GM10266 (cell line): ENCODE results near the gene IL17C.

ENCODE experiments used
- DNase-seq: peaks from one replicate; pipeline ENCODE4 v3.0.0; 2012; ENCODE audit errors: extremely low spot score
- TF ChIP-seq, protein P1 (sequence below): IDR thresholded peaks from 2 replicates; pipeline ENCODE4 v1.5.1; 2012; ENCODE audit warnings: mild to moderate bottlenecking, low read depth; ENCODE audit not compliant: control insufficient read depth, insufficient read depth; ENCODE audit errors: missing control alignments

Gene IL17C

DNA sequence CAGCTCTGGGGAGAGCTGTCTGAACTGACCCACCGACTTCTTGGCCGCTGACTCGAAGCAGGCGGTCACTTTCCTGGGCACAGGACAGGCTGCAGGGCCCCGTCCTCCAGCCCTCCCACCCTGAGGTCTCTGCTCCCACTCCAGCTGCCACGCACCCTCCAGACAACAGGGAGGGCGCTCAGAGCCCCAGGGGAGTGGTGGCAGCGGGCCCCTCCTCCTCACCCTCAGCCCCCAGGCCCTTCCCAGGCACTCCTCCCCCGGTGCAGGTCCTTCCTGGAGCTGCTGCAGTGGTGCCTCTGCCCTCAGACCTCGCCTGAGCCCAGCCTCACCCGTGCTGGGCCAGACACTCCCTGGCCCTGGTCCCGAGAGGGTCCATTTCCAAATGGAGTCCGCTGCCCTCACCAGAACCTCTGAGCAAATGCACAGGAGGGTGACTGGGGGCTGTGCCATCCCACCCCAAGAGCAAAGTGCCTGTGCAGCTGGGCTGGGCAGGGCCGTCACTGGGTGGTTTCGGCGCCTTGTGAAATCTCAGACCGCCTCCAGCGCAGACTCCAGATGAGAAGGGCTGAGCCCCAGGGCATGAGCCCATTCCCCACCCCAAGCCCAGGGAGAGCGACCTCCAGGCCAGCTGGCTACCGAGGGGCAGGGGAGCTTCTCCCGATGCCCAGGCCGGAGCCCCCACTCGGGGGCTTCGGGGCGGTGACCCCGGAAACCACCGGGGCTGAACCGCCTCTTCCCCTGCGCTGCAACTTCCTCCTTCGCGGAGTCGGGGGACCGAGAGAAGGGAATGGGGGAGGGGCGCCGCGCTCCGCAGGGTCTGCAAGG is 11.8 kb downstream of the IL17C start:
- DNase-seq: peak; percentile 76
- TF ChIP-seq, protein P1, sequence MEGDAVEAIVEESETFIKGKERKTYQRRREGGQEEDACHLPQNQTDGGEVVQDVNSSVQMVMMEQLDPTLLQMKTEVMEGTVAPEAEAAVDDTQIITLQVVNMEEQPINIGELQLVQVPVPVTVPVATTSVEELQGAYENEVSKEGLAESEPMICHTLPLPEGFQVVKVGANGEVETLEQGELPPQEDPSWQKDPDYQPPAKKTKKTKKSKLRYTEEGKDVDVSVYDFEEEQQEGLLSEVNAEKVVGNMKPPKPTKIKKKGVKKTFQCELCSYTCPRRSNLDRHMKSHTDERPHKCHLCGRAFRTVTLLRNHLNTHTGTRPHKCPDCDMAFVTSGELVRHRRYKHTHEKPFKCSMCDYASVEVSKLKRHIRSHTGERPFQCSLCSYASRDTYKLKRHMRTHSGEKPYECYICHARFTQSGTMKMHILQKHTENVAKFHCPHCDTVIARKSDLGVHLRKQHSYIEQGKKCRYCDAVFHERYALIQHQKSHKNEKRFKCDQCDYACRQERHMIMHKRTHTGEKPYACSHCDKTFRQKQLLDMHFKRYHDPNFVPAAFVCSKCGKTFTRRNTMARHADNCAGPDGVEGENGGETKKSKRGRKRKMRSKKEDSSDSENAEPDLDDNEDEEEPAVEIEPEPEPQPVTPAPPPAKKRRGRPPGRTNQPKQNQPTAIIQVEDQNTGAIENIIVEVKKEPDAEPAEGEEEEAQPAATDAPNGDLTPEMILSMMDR: no peak

DNA sequence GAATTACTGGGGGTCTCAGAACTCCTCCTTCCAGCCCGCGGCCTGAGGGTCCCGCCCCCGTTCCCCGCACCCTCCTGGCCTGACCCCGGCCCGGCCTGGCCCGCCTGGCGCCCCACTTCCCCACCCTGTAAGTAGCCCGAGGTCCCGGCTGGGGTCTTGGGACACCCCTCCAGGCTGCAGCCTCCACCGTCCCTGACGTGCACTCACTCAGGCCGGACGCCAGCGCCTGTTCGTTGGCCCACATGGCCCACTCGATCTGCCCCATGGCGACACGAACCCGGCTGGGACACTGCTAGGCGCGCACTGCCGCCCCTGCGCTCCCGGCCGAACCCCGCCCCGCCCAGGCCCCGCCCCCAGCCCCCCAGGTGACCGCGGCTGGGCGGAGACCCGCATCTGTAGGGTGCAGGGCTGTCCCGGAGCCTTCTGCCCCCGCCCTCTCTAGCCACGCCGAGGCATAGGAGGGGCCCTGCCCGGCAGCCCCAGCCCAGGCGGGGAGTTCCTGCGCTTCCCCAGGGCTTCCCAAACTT is 12.4 kb downstream of the IL17C start, which contains the start of gene CYBA:
Gene CYBA (minus strand): TSS at position 305 of the 527 bp plus-strand sequence. CDS start 40 bp downstream, at position 265.
- TF ChIP-seq, protein P1: no peak
- peak; percentile 99 for DNase-seq

DNA sequence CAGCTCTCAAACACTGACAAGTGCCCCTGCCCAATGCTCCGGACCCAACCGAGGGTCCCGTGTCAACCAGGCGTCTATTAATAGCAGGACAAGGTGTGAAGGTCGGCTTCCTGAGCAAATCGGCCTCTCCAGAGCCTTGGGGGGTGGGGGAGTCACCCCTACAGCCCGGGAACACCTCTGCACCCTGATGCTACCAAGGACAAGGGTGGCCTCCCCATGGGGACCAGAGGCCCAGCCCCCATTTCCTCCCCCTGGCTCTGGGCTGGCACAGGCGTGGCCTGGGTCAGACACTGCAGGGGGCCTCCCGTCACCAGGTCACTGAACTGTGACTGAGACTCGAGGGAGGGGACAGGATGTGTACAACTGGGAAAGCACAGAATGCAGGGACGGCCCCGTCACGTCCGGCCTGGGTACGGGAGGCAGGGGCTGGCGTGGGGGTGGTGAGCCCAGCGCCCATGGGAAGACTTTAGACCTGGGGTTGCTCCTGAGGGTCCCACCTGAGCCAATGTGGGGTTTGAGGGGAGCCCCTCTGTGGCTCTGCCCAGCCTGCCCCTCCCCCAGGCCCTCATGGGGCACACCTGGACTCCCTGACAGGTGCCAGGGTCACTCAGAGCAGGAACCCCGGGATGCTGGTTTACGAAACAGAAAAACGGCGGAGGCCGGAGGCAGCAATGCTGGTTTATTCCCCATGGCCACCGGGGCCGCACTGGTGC is 13.1 kb downstream of the IL17C start:
- TF ChIP-seq, protein P1: no peak
- peak; percentile 97 for DNase-seq

DNA sequence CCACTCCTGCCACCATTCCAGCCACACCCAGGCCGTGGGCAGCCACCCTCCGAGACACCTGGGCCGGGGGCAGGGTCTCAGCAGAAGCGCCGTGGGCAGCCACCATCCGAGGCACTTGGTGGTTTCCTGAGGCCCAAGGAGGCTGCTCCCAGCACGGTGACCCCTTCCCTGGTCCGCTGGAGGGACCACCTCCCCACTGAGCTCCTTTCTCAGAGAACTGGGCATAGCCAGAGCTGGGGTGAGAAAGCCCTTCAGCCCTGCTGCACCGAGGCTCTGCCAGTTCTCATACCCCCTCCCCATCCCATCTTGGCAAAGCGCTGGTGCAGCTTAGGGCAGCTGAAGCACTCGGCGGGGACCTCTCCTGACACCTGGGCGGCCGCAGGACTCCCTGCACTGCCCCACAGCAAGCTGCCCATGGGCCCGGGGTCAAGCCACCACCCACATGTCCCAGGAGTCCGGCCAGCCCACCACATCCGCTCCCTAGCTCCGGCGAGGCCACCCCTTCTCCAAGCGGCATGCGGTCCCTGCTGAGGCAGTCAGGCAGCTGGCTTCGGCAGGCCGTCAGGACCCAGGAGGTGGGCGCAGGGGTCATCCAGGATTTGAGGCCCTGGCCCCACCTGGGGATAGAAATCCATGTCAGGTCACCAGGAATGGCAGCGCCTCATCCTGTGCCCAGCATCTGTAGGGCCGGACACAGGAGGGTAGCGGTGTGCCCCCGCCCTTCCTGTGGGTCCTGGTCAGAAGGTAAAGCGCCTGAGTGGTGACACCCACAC is 13.8 kb downstream of the IL17C start:
- TF ChIP-seq, protein P1: no peak

DNA sequence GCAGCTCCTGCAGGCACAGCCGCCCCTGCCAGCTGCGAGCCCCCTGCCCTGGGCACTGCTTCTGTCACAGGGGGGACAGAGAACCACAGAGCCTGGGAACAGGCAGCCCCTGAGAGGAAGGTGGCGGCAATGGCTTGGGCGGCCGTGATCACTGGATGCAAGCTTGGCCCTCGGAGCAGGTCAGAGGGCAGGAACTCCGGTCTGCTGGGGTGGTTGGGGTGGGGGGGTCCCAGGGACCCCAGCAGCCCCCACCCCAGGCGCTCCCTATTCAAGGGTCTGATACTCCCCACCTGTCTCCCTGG is 14.3 kb downstream of the IL17C start:
- no peak for DNase-seq
- TF ChIP-seq, protein P1: no peak

More for the DNA sequence above, 13.8 kb downstream of the IL17C start:
- DNase-seq: peak; percentile 38

DNA sequence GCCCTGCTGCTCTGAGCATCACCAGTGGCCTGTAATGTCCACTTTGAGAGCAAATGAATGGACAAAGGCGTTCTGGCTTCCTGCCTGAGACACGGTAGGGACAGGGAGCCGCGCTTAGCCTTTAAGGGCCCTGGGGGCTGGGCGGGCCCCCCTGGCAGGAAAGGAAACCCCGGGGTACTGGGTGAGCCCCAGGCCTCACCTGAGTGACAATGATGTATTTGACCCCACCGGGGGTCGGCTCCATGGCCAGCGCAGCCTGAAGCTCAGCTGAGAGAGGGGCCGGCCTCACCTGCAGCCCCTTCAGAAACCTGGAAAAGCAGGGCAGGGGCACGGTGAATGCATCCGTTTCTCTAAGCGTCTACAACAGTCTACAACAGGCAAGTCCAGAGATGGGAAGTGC is 14.7 kb downstream of the IL17C start:
- DNase-seq: no peak
- TF ChIP-seq, protein P1: no peak
